ENCODE results near the gene PHC2.

The PHC2 gene

DNA sequence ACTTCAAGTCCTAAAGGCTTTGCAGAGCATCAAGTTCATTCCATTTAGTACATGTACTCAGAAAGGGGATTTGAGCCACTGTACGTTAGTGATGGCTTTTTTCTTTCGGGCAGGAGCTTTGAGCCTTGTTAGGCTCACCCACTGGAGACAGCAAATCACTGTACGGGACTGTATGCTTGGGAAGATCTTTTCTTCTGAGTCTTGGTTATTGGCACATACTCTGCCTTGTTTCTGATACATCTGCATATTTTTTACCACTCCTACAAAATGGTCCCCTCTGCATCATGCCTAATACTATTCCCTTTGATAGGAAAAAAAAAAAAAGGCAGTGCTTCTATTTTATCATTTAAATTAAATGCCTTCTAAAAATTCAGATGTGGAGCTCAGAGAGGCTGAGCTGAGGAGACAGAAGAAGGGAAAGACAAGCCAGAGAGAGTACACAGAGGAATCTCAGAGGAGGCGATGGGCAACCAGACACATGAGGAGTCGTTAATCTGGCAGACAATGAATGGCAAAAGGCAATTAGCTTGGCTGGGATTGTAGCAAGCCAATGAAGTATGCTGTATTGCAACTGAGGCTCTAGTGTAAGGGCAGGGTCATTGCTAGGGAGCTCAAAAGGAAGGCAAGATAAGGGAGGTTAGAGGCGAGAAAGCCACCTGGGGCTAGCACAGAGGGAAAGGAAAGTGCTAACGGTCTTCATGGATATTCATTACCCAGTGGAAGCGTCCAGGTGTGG, 39.4 kb downstream of the PHC2 start:
- no peak for DNase-seq (ENCODE audit: low spot score)

DNA sequence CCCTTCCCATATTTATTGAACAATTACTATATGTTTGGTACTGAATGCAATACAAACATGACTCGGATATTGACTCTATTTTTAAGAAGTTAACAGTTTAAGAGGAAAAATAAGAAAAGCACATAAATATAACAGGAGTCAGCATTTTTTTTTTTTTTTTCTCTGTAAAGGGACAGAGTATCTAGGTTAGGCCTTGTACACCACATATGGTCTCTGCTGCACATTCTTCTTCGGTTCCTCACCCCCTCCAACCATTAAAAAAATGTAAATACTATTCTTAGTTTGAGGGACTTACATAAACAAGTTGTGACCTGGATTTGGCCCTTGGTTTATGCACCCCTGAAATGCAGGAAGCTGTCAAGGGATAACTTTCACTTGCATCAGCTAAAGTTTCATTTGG, 40.4 kb downstream of the PHC2 start:
- no peak for DNase-seq (ENCODE audit: low spot score)

DNA sequence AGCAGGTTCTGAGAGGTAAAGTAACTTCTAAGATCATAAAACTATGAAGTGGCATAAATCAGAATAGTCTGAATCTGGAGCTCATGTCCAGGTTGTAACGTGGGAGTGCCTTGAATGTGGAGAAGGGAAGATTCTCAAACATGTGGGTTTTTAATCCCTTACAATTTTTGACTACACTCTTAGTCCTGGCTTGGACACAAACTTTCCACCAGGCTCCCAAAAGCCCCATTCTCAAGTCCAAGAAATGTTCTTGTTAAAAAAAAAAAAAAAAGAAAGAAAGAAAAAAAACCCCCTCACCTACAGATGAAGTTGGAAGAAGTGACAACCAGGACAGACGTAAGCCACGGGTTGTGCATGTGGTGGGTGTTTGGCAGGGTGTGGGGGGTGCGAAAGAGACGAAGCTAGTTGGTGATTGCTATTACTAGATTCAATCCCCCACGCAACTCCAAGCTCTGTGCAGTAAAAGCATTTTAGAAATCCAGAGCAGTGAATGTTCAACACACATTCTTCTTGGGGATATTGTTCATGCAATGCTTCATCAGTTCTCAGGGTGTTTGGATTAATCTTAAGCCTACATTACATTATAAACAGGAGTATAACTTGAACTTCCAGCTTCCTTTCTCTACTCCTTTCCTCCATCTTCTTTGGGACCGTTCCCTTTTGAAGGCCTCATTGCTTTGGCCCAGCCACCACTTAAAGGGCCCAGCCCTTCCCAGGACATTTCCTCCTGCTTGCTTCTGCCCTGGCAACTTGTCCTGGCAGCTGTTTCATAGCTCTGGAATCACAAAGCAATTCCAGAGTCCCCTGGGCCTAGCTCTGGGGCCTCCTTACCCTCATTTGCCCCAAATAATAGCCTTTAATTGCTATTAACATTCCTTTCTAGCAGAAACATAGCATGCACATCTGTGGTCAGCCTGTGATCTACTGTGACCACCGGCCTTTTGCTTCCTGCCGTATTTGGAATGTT, 41.8 kb downstream of the PHC2 start:
- DNase-seq (ENCODE audit: low spot score): no peak

DNA sequence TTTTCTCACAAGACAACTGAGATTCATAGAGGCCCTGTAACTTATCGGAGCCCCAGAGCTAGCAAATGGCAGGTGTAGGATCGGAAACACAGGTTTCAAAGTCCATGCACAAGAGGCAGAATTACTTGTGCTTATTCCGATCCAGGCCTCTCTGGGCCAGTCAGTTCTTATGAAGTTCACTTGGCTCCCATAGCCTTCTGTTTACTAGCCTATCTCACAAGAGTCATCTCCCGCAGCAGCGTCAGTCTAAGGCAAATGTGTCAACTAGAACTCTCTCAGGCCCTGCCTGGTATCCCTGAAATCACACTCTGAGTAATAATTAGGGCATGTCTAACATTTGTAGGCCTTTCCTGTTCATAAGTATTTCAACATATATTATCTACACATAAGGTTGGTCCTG, 43.3 kb downstream of the PHC2 start:
- no peak for DNase-seq (ENCODE audit: low spot score)

DNA sequence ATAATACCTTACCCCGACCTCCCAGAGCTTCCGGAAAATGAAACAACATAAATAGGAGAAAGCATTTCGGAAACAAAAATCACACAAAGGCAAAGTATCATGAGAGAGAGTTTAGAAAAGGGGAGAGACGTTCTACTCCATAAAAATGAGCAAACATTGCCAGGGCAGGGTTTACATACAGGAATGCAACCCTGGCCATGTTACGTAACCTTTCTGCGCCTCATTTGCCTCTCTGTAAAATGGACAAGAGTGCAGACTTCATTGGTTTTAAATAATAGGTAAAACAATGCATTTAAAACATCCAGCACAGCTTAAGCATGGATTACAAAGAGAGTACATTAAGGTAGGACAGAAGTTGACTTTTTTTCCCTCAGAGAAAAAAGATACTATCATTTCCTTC, 45.6 kb downstream of the PHC2 start:
- no peak for DNase-seq (ENCODE audit: low spot score)

DNA sequence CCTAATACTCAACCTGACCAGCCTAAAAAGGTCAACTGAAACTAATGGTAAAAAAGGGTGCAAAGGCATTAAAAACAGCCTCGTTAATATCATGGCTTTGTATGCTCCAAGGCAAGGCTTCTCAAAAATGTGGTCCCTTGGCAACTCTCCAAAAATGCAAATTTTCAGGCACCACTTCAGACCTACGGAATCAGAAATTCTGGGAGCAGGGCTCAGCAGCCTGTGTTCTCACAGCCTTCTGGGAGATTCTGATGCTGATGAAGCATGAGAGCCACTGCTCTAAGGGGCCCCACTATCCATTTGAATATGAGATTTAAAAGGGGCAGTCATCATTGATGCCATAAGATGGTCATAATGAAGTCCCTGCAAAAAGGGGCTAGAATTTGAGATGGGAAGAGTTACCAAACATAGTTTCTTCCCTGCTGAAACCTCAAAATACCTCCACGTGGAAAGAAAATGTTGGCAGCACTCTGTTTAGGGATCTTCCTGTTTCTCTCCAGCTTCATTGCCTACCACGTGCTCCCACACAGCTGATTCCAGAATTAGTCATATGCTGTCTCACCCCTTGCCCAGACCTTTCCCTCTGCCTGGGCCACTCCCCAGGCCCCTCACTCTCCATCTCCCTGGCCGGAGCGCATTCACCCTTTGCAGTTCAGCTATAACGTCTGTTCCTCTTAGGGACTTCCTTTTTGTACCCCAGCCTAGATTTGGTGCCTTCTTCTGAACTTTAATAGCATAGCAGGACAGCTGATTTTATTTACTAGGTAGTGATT, 46.7 kb downstream of the PHC2 start:
- no peak for DNase-seq (ENCODE audit: low spot score)

DNA sequence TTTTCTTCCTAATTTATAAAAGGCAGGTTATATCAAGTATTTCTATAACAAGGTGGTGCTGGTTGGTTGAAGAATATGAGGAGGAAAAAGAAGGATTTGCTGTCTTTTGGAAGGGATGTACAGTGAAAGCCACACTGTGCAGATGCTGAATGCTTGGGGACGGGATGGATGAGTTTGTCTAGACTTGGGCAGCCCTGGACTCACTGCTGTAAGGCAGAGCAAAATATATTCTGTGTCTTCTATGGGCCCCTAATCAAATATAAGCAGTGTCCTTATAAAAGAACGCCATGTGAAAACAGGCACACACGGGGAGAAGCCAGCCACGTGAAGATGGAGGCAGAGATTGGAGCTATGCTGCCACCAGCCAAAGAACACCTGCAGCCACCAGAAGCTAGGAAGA, 47.4 kb downstream of the PHC2 start:
- DNase-seq (ENCODE audit: low spot score): no peak

DNA sequence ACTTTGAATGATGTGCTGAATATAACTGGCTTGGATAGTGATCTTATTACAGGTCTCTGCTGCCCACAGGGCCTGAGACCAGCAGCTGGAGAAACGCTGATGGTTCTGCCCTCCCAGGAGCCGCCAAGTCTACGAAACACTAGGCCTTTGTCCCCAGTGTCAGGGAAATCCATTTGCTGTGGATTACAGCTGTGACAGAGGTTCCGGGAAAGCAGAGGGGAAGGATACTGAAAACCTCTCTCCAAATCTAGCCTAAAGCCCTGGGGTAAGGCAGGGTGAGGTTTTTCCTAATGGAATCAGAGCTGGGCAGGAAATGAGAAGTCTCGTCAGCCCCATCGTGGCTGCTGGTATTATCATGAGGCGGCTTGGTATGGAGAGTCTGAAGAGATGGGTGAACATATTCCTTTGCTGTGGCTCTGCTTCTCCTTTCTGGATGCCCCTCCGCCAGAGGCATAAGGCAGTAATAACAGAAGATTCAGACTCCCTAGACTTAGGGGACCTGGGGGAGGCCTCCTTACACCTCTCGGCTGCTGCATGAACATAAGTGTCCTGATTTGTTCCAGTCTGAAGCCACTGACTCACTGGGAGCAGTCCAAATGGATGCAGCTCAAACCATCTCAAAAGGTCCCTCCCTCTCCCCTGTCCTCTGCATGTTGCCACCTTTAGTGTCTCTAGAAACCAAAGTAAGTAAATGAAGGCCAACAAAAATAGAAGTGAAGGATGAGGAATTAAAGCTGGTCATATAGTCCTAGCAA, 48.1 kb downstream of the PHC2 start:
- no peak for DNase-seq (ENCODE audit: low spot score)

DNA sequence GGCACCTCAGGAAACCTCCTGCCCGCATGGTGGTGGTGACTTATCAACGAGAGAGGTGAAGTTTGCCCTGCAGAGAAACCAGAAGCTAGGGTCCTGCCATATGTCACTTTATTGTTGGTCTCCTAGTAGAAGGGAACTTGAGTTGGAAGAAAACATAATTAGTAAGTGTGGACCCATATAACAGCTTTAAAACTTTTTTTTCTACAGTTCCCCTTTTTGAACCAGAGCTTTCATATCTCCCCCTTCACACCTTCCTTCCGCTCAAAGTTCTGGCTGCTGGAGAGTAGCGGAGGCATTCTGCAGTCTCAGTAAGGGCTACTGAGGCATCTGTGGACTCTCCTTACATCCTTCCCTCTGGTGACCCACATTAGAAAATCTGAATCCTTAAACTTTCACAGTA, 48.9 kb downstream of the PHC2 start:
- no peak for DNase-seq (ENCODE audit: low spot score)

DNA sequence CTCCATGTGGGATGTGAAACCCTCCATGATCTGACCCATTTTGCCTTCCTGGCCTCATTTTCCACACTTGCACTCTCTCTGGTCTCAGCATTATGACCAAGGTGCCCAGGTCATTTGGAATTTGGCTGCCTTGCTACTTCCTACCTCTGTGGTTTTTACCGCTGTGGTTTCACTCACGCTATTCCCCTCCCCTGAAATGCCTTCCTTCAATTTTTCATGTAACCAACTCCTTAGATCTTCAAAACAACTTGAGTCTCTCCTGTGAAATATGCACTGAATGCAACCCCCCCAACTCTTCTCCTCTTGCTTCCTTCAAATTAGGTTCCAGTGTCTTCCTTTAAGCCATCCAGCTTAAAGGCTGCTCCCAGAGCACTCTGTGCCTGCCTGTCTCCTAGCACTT, 50.1 kb downstream of the PHC2 start:
- DNase-seq (ENCODE audit: low spot score): no peak

DNA sequence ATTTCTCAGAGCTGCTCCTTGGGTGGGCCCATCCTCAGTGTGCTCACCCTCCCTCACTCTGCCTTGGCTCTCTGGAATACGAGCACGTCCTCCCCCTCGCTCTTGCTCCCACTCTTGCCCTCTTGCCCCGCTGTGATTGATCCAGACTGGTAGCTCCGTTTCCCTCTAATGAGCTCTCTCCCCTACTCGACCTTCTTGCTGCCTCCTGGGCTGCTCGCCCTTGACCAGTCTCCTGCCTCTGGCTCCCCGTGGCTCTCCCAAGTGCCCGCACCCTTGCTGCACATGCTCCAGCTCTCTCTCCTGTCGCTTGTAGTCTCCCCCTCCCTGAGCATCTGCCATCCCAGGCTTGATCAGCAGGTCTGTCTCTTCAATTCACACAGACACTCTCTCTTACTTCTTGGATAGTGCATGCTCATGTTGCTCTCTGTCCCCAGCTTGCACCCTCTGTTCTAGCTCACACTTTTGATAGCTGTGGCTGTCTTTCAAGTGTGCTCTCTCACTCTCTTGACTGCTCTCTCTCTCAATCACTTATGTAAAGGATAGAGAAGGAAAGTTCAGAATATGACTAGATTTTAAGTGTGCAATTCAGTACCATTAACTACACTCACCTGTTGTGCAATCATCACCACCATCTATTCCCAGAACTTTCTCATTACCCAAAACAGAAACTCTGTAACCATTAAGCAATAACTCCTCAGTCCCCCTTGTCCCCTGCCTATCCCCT, 51.1 kb downstream of the PHC2 start:
- no peak for DNase-seq (ENCODE audit: low spot score)

DNA sequence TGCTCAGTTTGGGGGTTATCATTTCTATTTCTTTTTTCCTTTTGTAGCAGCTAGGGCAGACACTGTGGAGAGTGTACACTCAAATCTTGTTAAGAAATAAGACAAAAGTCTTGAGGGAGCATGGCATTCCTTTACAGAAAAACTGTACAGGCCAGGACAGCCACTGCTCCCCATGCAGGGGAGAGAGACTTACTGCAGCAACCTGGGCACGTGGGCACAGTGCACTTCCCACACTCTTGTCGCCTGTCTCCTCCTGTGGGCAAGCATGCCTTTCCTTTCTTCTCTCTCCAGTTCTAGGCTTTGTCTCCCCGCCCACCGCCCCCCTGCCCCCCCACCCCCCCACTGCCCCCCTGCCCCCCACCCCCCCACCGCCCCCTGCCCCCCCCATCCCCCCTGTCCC, 51.9 kb downstream of the PHC2 start:
- no peak for DNase-seq (ENCODE audit: low spot score)

DNA sequence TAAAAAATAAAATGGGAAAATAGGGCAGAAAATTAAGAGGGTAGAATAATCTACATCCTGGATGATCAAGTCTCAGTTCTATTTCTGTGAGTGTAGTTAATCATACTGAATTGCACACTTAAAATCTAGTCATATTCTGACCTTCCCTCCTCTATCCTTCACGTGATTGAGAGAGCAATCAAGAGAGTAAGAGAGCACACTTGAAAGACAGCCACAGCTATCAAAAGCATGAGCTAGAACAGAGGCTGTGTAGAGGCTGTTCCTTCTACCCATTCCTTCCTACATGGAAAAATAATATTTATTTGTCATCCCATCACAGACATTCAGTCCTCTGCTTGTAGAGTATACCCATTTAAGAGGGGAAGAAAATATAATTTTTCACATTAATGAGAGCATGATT, 52.4 kb downstream of the PHC2 start:
- DNase-seq (ENCODE audit: low spot score): no peak

DNA sequence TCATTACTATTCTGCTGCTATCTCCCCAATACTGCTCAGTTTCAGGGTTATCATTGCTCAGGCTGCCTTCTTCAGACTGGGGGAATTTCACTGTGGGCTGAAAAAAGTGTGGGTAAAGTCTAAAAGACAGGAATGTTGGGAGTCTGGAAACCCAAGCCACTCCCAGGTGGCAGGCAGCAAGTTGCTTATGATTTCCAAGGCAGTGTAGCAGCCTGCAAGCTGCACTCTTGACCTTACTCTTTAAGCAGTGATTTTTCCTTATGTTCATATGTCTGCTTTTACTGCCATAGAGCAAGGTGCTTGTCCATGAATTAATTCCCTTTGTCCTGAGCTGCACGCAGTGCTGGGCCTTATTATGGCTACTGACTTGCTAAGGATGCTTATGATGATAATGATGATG, 53.1 kb downstream of the PHC2 start:
- no peak for DNase-seq (ENCODE audit: low spot score)

DNA sequence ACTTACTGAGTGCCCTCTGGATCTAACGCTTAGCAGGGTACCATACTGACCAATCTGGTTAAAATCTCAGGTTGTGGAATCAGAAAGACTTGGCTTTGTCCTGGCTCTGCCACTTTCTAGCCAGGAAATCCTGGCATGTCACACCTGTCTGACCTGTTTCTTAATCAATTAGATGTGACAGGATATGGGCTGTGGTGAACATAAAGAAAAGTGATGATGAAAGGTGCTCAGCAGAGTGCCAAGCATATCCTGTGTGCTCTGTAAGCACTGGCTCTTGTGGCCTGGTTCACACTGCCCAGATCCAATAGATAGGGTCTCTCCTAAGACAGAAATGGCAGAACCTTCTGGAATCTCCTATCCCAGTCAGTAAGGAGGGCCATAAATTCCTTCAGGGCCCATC, 53.9 kb downstream of the PHC2 start:
- DNase-seq (ENCODE audit: low spot score): no peak

DNA sequence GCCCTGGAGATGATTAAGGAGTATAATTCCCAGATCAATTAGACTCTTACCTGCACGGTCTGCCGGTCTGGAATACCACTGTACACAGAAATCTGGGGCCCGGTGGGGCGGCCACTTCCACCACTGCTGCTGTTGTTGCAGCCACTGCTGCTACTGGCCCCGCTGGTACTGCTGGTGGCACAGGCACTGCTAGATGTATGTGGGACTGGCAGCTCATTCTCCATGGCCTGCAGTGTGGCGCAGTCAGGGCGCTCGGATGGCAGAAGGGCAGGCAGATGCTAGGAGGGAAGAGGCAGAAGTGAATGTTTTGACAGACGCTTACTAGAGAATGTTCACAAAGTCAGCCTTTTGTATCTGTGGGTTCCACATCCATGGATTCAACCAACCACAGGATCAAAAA, 55.6 kb downstream of the PHC2 start:
- DNase-seq (ENCODE audit: low spot score): no peak

DNA sequence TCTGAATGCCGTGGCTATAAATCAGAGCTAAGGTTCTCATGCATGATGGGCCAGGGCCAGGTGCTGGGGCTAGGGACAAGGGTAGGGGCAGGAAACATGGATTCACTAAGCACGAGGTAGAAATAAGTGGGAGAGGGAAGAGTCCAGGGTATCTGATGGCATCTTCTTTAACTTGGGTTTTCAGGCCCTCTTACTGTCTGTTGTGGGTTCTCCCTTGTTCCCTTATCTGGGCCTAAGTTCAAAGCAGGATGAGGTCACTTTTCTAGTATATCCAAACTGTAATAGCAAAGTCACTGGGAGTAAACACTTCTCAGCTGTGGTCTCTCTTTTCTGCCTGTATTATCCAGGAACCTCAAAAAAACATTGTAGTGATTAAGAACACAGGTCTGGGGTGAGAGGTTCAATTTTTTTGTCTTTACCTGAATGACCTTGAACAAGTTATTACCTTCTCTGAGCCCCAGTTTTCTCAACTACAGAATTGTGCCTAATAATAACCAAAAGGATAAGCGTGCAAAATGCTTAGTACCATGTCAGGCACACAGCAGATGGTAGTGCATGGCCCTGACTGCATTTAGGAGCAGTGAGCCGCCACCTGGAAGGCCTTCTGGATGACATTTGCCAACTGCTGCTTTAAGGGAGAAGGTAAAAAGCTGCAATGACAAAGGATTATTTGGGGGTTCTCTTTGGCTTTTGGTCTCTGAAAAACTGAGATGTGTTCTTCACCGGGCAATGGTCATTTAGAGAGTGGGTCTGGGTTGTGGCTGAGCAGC, 56.4 kb downstream of the PHC2 start:
- DNase-seq (ENCODE audit: low spot score): no peak

DNA sequence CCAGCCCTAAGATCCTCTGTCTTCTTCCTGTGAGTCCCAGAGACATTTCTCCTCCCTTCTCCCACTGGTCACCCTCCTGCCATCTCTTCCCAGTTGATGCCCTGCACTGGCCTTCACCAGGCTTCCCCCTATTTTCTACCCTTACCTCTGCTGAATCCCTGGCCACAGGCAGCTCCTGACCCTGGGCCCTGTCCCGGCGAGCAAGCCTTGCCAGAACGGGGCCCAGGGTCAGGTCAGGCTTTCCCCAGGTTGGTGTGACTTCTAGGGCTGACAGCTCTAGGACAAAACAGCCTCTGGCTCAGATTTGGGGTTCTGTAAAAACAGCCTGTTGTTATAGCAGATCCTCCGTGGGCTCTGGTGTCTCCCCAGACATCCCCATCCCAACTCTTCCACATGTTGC, 57.3 kb downstream of the PHC2 start:
- DNase-seq (ENCODE audit: low spot score): no peak

DNA sequence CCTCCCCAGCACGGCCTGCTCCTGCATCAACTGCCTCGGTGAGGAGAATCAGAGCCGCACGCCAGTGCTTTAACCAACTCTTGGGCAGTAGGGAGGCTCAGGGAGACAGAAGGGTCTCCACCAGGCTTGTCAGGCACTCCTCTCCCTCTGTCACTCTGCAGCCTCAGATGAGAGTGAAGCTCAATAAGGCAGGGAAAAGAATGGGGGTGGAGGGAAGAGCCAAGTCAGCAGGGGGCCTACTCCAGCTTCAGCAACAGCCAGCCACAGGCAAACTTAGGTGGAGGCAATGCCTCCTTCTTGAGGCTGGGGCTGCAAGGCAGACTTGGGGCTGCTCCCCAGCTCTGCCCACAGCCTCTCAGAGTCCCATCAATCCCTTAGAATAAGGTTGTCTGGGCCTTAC, 58.2 kb downstream of the PHC2 start:
- no peak for DNase-seq (ENCODE audit: low spot score)

DNA sequence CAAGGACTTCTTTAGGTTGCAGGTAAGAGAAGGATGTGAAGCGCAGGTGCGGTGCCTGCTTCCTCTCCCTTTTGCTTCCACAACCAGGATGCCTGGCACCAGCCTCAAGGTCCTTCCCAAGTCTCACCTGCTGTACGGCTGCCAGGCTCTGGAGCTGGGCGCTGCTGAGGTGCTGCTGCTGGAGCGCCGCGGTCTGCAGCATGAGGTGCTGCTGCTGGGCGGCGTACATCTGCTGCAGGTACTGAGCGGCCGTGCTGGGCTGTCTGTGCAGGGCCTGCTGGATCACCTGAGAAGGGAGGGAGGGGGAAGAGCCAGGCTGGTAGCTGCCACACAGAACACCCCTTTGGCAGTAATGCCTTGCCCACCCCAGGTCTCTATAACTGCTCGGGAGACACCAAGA, 58.7 kb downstream of the PHC2 start:
- no peak for DNase-seq (ENCODE audit: low spot score)

DNA sequence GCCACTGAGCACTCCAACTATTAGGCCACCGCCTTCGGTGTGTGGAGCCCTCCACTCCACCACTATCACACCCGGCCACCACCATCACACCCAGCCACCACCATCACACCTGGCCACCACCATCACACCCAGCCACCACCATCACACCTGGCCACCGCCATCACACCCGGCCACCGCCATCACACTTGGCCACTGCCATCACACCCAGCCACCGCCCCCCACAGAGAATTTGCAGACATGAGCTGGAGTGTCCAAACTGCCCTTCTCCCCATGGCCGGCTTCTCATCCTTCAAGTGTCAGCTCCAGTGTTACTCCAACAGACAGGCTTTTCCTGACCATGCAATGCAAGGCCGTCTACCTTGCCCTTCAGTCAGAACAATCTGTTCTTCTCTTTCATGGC, 59.6 kb downstream of the PHC2 start:
- no peak for DNase-seq (ENCODE audit: low spot score)
